ENCODE measurements around the gene SEPTIN7.

SEPTIN7 gene

GRCh38 chr7:35839860-35840854 is 39.3 kb downstream of the SEPTIN7 start:
- no peak for DNase-seq

GRCh38 chr7:35846816-35847412 is 46.1 kb downstream of the SEPTIN7 start:
- no peak for DNase-seq

GRCh38 chr7:35848725-35849124 is 47.9 kb downstream of the SEPTIN7 start:
- no peak for DNase-seq

- no peak for DNase-seq
These were observed 48.4 kb downstream of the SEPTIN7 start for GRCh38 chr7:35849158-35849831.

GRCh38 chr7:35849954-35850353 is 49.1 kb downstream of the SEPTIN7 start:
- DNase-seq: no peak

All from stimulated activated CD4-positive, alpha-beta T cell treated with anti-CD3 and anti-CD28 coated beads, Interleukin-12 subunit alpha, Interleukin-12 subunit beta, amount 100 ng/mL, for 4 hours (primary cell).